Activated naive CD4-positive, alpha-beta T cell treated with anti-CD3 and anti-CD28 coated beads, Interleukin-2, amount 10 ng/mL, durations not matched to agents 7 days and 5 days (primary cell): ENCODE data around the gene DCC.

Experiments
- CTCF ChIA-PET: fragments of 350-600 bp; sonication (Branson Sonifier 250); formaldehyde crosslinking; loops from one replicate; lab custom pipeline; 2021; ENCODE audit warnings: antibody characterized with exemption; lab: Charles Lee
- DNase-seq: peaks from one replicate; pipeline ENCODE4 v3.0.0-alpha.2; 2020
- H3K27ac Mint-ChIP-seq: one replicate; pipeline ENCODE4 v1.8.0; 2021; ENCODE audit warnings: mild to moderate bottlenecking, moderate library complexity, mixed read lengths
- H3K27me3 Mint-ChIP-seq: one replicate; pipeline ENCODE4 v1.8.0; 2021; ENCODE audit warnings: mild to moderate bottlenecking, mixed read lengths
- H3K36me3 Mint-ChIP-seq: one replicate; pipeline ENCODE4 v1.8.0; 2021; ENCODE audit warnings: mixed read lengths
- H3K4me1 Mint-ChIP-seq: one replicate; pipeline ENCODE4 v1.8.0; 2021; ENCODE audit warnings: mixed read lengths
- H3K4me3 Mint-ChIP-seq: one replicate; pipeline ENCODE4 v1.8.0; 2021; ENCODE audit warnings: mild to moderate bottlenecking, moderate library complexity, mixed read lengths
- H3K9me3 Mint-ChIP-seq: one replicate; pipeline ENCODE4 v1.8.0; 2021; ENCODE audit warnings: mixed read lengths

DCC gene

DNA sequence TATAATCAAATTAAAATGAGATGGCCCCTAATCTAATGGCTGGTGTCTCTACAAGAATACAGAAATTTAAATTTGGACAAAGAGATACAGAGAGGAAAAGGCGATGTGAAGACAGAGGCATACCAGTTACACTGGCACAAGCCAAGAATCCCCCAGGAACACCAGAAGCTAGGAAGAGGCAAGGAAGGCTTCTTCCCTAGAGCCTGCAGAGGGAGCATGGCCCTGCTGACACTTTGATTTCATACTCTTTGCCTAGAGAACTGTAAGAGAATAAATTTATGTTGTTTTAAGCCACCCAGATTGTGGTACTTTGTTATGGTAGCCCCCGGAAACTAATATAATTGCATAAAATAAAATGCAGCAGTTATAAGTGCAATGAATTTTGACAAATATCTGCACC, 1213.0 kb downstream of the DCC start:
- no peak overlapping the region for H3K4me3 Mint-ChIP-seq
- no peaks in the 10 kb centered on the region for H3K27me3 Mint-ChIP-seq
- H3K9me3 Mint-ChIP-seq: peaks cover 3% of the 10 kb centered on the region
- no peak overlapping the region for H3K27ac Mint-ChIP-seq
- CTCF ChIA-PET: no interaction called here
- no peaks in the 10 kb centered on the region for H3K4me1 Mint-ChIP-seq
- no peaks in the 10 kb centered on the region for H3K36me3 Mint-ChIP-seq
- DNase-seq: no peak

DNA sequence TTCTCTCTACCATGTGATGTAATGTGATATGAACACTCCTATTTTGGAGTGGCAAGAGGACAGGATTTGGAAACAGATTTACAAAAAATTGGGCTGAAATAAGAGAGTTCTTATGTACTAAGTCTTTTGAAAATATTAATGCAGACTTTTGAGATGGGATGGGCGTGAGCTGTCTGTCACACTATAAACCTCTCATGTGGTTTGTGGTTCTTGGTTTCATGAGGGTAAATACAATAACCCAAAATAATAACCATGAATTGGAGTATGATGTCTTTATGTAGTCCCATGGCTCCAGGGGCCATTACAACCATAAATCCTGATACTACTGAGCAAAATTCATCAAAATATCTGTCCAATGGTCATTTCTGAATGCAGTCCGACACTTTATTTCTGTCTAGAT, 1216.5 kb downstream of the DCC start:
- DNase-seq: no peak
- no peaks in the 10 kb centered on the region for H3K36me3 Mint-ChIP-seq
- H3K9me3 Mint-ChIP-seq: peaks cover 3% of the 10 kb centered on the region
- no peak overlapping the region for H3K27ac Mint-ChIP-seq
- H3K4me1 Mint-ChIP-seq: no peaks in the 10 kb centered on the region
- CTCF ChIA-PET: no interaction called here
- H3K27me3 Mint-ChIP-seq: no peaks in the 10 kb centered on the region
- H3K4me3 Mint-ChIP-seq: no peak overlapping the region

DNA sequence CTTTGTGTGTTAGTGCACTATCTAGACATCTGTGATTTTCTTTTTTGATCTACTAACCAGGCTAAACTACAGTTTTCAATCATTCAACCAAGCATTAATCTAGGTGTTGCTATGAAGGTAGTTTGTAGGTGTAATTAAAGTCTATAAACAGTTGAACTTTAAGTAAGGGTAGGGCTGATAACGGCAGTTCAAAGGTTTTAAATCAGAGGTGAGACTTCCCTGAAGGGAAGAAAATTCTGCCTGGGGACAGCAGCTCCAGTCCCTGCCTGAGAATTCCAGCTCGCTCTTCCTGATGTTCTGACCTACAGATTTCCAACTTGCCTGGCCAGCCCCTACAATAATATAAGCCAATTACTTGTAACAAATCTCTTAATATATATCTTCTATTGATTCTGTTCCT, 1220.5 kb downstream of the DCC start:
- Mint-ChIP-seq H3K27me3 (no peaks in the 10 kb centered on the region), H3K36me3 (no peaks in the 10 kb centered on the region), H3K27ac (no peak overlapping the region), H3K4me1 (no peaks in the 10 kb centered on the region), H3K9me3 (peaks cover 1% of the 10 kb centered on the region), H3K4me3 (no peak overlapping the region)
- CTCF ChIA-PET: interaction anchor here (0.5 kb wide), 1 partner anchor 185 kb away, joined by 3 read pairs; no protein-coding TSS in a partner anchor
- no peak for DNase-seq

DNA sequence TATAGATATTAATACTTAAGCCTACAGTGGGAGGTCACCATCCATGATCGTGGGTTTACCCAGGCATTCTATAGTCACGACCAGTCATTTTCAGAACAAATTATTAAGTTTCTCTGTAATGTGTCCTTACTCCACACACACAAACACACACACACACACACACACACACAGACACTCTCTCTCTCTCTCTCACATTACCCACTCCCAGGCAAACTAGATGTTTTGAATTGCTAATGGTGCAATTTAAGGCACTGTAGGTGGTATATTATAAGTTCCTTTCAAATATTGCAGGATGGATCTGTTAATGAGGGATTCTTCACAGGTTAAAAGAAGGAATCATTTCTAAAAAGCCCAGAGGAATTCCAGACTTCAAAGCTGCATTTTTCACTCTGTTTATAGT, 1226.6 kb downstream of the DCC start:
- no peak overlapping the region for H3K27ac Mint-ChIP-seq
- no peaks in the 10 kb centered on the region for H3K27me3 Mint-ChIP-seq
- H3K4me1 Mint-ChIP-seq: no peaks in the 10 kb centered on the region
- H3K9me3 Mint-ChIP-seq: no peaks in the 10 kb centered on the region
- CTCF ChIA-PET: no interaction called here
- no peak overlapping the region for H3K4me3 Mint-ChIP-seq
- DNase-seq: no peak
- H3K36me3 Mint-ChIP-seq: no peaks in the 10 kb centered on the region

DNA sequence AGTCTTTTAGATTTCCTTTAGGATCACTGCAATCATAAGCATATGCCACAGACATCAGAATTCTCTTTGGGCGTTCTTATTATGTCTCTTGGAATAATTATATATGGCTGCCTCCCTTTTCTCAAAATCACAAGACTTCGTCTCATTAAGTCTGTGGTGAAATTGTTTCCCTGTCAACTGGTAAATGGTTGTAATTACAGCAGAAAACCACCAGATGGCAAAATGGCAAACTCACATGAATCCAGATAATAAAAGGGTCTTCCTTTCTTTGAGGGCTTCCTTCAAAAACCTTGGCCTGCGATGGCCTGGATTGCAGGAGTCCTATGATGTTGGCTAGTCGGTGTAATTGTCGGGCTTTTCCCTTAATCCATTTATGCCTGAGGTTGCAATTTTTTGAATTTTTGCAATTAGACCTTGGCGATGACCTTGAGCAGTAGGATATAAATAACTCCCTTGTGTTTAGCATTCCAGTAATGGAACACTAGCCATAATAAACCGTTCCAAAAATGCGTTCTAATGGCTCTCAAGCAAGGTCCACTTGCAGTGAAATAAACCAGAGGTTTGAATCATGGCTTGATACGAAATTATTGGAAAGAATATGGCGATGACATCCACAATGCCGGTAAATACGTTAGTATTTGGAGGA, 1228.1 kb downstream of the DCC start:
- H3K27ac Mint-ChIP-seq: no peak overlapping the region
- H3K4me1 Mint-ChIP-seq: no peaks in the 10 kb centered on the region
- H3K27me3 Mint-ChIP-seq: no peaks in the 10 kb centered on the region
- H3K4me3 Mint-ChIP-seq: no peak overlapping the region
- no peaks in the 10 kb centered on the region for H3K36me3 Mint-ChIP-seq
- no peaks in the 10 kb centered on the region for H3K9me3 Mint-ChIP-seq
- no peak for DNase-seq
- CTCF ChIA-PET: interaction anchor here (1.2 kb wide), 1 partner anchor 552 kb away, joined by 9 read pairs; no protein-coding TSS in a partner anchor
